ENCODE measurements around the gene ARHGEF39.

The ARHGEF39 gene

GRCh38 chr9:35695943-35696401 is 31.0 kb upstream of the ARHGEF39 start:
- H3K4me3 ChIP-seq (ENCODE audit: low read depth, low read length): no peak overlapping the region
- H3K36me3 ChIP-seq (ENCODE audit: control insufficient read depth, insufficient read depth, low read length): no peaks in the 10 kb centered on the region
- H3K4me2 ChIP-seq (ENCODE audit: low read length): no peak overlapping the region
- TF ChIP-seq CTCF (IDR thresholded peaks at IDR 0.05): no peak
- H3K27ac ChIP-seq: no peak overlapping the region
- H3K27me3 ChIP-seq (ENCODE audit: control insufficient read depth, insufficient read depth, low read length): no peaks in the 10 kb centered on the region
- H3K9me3 ChIP-seq (ENCODE audit: control insufficient read depth, low read length): no peaks in the 10 kb centered on the region
- H3K4me1 ChIP-seq: peaks cover 18% of the 10 kb centered on the region
- H3K9ac ChIP-seq: no peak overlapping the region
- no peak overlapping the region for H2AFZ ChIP-seq
- H3K79me2 ChIP-seq: no peaks in the 10 kb centered on the region

DNA sequence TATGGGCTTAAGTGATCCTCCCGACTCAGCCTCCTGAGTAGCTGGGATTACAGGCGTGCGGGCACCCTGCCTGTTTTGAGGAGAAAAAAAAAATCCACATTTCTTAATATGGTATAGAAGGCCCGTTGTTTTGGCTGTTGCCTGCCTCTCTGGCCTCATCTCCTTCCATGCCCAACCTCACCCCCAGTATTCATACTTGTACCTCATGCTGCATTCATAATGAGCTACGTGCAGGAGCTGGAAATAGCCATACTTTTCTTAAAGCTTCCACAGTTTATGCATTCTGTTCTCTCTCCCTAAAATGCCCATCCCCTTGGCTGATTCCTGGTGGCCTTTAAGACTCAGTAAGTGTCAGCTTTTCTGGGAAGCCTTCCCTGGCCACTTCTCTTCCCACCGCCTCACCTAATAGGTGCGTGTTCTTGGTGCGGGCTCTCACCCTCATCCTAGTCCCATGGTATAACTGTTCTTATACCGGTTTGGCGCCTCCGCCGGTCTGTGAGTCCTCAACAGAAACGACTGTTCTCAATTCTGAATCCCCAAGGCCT is 26.8 kb upstream of the ARHGEF39 start:
- Histone ChIP-seq H3K27ac (peak overlapping the region; percentile 69), H3K36me3 (ENCODE audit: control insufficient read depth, insufficient read depth, low read length) (no peaks in the 10 kb centered on the region), H3K4me2 (ENCODE audit: low read length) (no peak overlapping the region), H2AFZ (peak overlapping the region; percentile 94), H3K9me3 (ENCODE audit: control insufficient read depth, low read length) (no peaks in the 10 kb centered on the region), H3K4me3 (ENCODE audit: low read depth, low read length) (no peak overlapping the region), H3K9ac (no peak overlapping the region), H3K4me1 (peaks cover 9% of the 10 kb centered on the region), H3K79me2 (no peaks in the 10 kb centered on the region), H3K27me3 (ENCODE audit: control insufficient read depth, insufficient read depth, low read length) (no peaks in the 10 kb centered on the region)
- no peak for TF ChIP-seq CTCF (IDR thresholded peaks at IDR 0.05)

DNA sequence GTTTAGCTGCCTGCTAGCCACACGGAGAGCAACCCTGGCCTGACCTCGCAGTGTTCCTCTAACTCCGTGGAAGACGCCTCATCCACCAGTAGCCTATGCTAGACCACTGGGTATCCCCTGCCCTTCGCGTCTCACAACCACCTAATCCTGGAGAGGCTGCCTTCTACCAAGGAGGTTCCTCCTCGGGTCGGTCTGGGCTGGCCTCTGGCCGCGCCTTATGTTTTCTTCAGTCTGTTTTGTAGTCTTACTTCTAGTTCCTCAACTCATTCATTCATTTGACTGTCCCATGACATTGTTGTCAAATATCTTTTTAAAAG is 26.3 kb upstream of the ARHGEF39 start:
- Histone ChIP-seq H3K4me2 (ENCODE audit: low read length) (peak overlapping the region; percentile 99), H3K4me3 (ENCODE audit: low read depth, low read length) (peak overlapping the region; percentile 78), H3K79me2 (no peaks in the 10 kb centered on the region)

DNA sequence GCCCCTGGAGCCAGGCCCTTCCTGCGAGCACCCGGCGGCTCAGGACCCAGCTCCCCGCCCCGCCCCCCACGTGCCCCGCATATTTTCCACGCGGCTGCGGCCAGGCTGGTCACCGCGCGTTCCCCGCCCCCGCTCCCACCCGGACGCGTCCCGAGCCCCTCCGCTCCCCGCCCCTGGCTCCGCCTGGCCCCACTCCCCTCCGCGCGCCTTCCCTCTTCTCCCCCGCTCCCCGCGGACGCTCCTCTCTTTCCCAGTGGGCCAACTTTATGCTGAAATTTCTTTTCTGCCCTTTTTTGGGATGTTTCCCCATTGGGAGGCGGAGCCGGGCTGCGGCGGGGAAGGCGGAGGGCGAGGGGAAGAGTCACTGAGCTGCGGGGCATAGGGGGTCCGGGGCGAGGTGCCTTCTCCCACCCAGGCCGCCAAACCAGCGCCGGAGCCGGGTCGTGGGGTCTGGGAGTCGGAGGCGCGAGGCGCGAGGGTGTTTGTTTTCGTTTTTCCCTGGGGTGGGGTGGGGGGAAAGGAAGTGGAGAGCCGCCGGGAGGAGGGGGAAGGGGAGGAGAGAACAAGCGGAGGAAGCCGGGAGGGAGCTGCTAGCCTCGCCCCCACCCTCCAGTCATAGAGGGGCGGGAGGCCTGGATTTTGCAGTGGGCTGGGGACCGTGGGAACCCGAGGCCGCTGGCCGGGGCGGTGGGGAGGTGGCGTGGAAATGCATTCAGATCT is 25.8 kb upstream of the ARHGEF39 start:
- Histone ChIP-seq H3K27me3 (ENCODE audit: control insufficient read depth, insufficient read depth, low read length) (no peaks in the 10 kb centered on the region), H3K79me2 (no peaks in the 10 kb centered on the region), H2AFZ (peak overlapping the region; percentile 94), H3K9me3 (ENCODE audit: control insufficient read depth, low read length) (no peaks in the 10 kb centered on the region), H3K27ac (peak overlapping the region; percentile 69), H3K4me1 (peaks cover 8% of the 10 kb centered on the region), H3K36me3 (ENCODE audit: control insufficient read depth, insufficient read depth, low read length) (no peaks in the 10 kb centered on the region), H3K4me2 (ENCODE audit: low read length) (peak overlapping the region; percentile 99), H3K4me3 (ENCODE audit: low read depth, low read length) (peak overlapping the region; percentile 78), H3K9ac (peak overlapping the region; percentile 80)
- no peak for TF ChIP-seq CTCF (IDR thresholded peaks at IDR 0.05)

More for the DNA sequence above, 26.3 kb upstream of the ARHGEF39 start:
- Histone ChIP-seq H3K9me3 (ENCODE audit: control insufficient read depth, low read length) (no peaks in the 10 kb centered on the region), H3K27ac (peak overlapping the region; percentile 69), H3K27me3 (ENCODE audit: control insufficient read depth, insufficient read depth, low read length) (no peaks in the 10 kb centered on the region), H3K36me3 (ENCODE audit: control insufficient read depth, insufficient read depth, low read length) (no peaks in the 10 kb centered on the region), H3K4me1 (peaks cover 6% of the 10 kb centered on the region), H3K9ac (no peak overlapping the region), H2AFZ (peak overlapping the region; percentile 94)
- no peak for TF ChIP-seq CTCF (IDR thresholded peaks at IDR 0.05)

- no peak overlapping the region for H3K9ac ChIP-seq
- TF ChIP-seq CTCF (IDR thresholded peaks at IDR 0.05): no peak
Measured at GRCh38 chr9:35690294-35690613, 25.3 kb upstream of the ARHGEF39 start.

More at GRCh38 chr9:35690294-35690613, 25.3 kb upstream of the ARHGEF39 start:
- Histone ChIP-seq H3K27me3 (ENCODE audit: control insufficient read depth, insufficient read depth, low read length) (no peaks in the 10 kb centered on the region), H3K4me3 (ENCODE audit: low read depth, low read length) (peak overlapping the region; percentile 78), H3K79me2 (no peaks in the 10 kb centered on the region), H2AFZ (peak overlapping the region; percentile 94), H3K9me3 (ENCODE audit: control insufficient read depth, low read length) (no peaks in the 10 kb centered on the region), H3K4me1 (peaks cover 8% of the 10 kb centered on the region), H3K36me3 (ENCODE audit: control insufficient read depth, insufficient read depth, low read length) (no peaks in the 10 kb centered on the region), H3K27ac (no peak overlapping the region), H3K4me2 (ENCODE audit: low read length) (peak overlapping the region; percentile 99)
